Epithelial cell of esophagus (primary cell): Measurements from ENCODE around the gene MPPED1.

Experiments used
- DNase-seq: peaks from one replicate; pipeline ENCODE4 v3.0.0; 2010; ENCODE audit warnings: low read depth
- H3K4me3 ChIP-seq: 2 replicates; pipeline ENCODE4 v1.5.1; 2011; ENCODE audit warnings: mild to moderate bottlenecking, low read length, control low read depth
- TF ChIP-seq, protein P1 (sequence below): IDR thresholded peaks from 2 replicates; pipeline ENCODE4 v1.5.1; 2011; ENCODE audit warnings: low read depth, mild to moderate bottlenecking, low read length, control low read depth, inconsistent platforms; ENCODE audit not compliant: insufficient read depth; ENCODE audit errors: missing control alignments

MPPED1 gene

DNA sequence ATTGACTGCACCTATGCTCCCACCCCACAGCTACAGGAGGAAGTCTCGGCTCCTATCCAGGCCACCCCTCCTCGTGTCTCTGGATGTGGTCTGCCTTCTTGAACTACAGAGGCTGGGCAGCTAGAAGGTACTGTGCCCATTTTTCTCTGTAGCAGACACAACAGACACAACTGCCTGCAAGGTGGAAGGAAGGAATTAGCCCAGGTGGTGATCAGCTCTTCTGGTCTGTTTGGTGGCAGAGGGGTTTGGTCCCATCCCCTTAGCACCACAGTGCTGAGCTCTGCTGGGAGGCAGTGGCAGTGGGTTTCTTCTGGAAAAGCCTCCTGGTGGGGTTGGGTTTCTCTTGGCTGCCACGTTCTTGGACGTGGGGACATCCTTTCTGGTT is 132.5 kb downstream of the MPPED1 start:
- H3K4me3 ChIP-seq = no peak overlapping the region
- no peak for DNase-seq
- TF ChIP-seq, protein P1, sequence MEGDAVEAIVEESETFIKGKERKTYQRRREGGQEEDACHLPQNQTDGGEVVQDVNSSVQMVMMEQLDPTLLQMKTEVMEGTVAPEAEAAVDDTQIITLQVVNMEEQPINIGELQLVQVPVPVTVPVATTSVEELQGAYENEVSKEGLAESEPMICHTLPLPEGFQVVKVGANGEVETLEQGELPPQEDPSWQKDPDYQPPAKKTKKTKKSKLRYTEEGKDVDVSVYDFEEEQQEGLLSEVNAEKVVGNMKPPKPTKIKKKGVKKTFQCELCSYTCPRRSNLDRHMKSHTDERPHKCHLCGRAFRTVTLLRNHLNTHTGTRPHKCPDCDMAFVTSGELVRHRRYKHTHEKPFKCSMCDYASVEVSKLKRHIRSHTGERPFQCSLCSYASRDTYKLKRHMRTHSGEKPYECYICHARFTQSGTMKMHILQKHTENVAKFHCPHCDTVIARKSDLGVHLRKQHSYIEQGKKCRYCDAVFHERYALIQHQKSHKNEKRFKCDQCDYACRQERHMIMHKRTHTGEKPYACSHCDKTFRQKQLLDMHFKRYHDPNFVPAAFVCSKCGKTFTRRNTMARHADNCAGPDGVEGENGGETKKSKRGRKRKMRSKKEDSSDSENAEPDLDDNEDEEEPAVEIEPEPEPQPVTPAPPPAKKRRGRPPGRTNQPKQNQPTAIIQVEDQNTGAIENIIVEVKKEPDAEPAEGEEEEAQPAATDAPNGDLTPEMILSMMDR = no peak

DNA sequence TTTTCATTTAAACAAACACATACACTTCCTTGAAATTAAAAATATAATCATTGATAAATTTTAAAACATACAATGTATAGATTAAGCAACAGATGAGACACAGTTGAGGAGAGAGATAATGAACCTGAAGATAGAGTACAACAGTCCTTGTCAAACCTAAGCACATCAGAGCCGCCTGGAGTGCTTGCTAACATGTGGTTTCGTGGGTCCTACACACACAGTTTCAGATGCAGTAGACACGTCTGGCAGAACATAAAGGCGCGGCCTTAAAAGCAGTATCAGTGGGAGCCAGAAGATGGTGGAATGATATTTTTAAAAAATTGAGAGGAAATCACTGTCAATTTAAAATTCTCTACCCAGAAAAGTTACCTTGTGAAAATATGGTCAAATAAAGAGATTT is 134.4 kb downstream of the MPPED1 start:
- no peak overlapping the region for H3K4me3 ChIP-seq
- TF ChIP-seq, protein P1 = no peak
- no peak for DNase-seq

DNA sequence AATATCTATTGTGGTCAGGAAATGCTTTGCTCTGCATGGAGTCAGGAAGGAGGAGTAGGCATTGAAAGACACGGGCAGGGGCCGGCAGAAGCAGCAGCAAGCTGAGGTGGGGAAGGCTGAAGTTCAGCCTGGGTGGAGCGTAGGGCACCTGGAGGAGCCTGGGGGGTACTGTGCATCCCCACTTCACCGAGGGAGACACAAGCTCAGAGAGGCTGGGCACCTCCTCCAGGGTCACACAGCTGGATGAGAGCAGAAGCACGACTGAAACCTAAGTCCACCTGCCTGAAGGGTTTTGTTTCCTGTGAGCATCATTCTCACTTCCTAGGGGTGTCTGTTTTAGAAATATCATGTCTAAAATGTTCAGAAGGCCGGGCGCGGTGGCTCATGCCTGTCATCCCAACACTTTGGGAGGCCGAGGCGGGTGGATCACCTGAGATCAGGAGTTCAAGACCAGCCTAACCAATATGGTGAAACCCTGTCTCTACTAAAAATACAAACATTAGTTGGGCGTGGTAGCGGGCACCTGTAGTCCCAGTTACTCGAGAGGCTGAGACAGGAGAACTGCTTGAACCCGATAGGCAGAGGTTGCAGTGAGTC is 138.3 kb downstream of the MPPED1 start:
- TF ChIP-seq, protein P1 = no peak
- no peak for DNase-seq
- no peak overlapping the region for H3K4me3 ChIP-seq

GRCh38 chr22:43550672-43551071 is 138.9 kb downstream of the MPPED1 start:
- TF ChIP-seq, protein P1 = no peak
- no peak overlapping the region for H3K4me3 ChIP-seq
- DNase-seq = no peak

DNA sequence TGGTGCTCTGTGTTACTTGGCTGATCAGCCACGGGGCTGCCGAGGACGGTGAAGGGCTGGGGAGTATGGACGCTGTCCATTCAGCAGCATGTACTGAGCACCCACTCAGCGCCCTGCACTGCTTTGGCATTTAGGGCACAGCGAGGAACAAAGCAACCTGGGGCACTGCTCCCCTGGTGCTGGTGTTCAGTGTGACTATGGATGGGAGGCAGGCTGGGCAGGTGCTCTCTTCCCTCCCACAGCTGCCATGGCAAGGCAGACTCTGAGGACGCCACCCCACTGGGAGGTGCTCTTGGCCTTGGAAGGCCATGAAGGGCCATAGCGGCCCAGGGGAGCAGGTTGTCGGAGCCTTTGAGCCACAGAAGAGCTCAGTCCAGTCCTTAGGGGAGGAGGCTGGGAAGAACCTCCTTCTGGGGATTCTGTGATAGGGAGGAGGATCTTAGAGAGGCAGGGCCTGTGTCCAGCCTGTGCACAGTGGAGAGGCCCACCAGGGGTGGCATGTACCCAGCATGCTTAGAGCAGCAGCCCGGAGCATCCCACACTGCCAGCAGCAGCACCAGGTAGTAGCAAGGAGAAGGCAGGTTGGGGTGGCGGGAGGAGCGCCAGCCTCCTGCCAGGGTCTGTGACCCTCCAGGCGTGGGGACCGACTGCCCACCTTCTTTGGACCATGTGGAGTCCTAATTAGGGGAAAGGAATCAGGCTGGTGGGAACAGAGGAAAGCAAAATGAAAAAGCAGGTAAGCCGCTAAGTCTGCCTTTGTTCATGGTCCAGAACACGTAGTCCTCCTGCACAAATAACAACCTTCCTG is 141.8 kb downstream of the MPPED1 start:
- no peak for DNase-seq
- TF ChIP-seq, protein P1 = no peak
- no peak overlapping the region for H3K4me3 ChIP-seq

- H3K4me3 ChIP-seq = no peak overlapping the region
- TF ChIP-seq, protein P1 = no peak
- no peak for DNase-seq
These were observed 142.4 kb downstream of the MPPED1 start for GRCh38 chr22:43554259-43554636.
